Uterus (tissue), 2 donors: ENCODE measurements around the gene WSCD1.

Source experiments
- POLR2A ChIP-seq, 2 donors: fragments of 450-650 bp; IDR thresholded peaks; one replicate each; pipeline ENCODE4 v1.6.1; 2016; ENCODE audit warnings: antibody characterized with exemption in 2 of 2, mild to moderate bottlenecking in 1 of 2, moderate library complexity in 1 of 2
- TF ChIP-seq, protein P1 (sequence below), 4 experiments: fragments of 200-600 bp in 2 of 4; fragments of 450-650 bp in 2 of 4; sonication (generic) in 2 of 4; IDR thresholded peaks; one replicate each; pipeline ENCODE4 v1.5.1; 2016 to 2019; ENCODE audit warnings: antibody characterized with exemption in 4 of 4, mild to moderate bottlenecking in 2 of 4, moderate library complexity in 1 of 4

DNA sequence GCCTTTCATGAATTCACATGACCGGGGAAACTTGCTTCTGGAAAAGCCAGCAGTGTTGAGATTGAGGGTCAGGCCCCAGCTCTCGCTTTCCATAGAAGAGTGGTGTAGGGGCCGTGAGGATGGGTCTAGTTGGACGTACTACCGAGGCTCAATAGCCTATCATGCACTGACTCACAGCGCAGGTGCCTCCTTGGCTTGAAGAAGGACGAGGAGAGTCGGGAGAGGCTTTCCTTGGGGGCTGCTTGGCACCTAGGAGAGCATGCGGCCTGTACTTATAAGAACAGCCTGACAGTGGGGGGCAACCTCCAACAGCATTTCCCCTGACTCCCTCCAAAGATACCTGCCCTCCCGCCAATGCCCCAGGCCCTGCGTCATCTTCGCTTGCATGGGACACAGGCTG, 37.6 kb downstream of the WSCD1 start:
- no peak for TF ChIP-seq POLR2A (IDR thresholded peaks at IDR 0.05)
- TF ChIP-seq, protein P1, sequence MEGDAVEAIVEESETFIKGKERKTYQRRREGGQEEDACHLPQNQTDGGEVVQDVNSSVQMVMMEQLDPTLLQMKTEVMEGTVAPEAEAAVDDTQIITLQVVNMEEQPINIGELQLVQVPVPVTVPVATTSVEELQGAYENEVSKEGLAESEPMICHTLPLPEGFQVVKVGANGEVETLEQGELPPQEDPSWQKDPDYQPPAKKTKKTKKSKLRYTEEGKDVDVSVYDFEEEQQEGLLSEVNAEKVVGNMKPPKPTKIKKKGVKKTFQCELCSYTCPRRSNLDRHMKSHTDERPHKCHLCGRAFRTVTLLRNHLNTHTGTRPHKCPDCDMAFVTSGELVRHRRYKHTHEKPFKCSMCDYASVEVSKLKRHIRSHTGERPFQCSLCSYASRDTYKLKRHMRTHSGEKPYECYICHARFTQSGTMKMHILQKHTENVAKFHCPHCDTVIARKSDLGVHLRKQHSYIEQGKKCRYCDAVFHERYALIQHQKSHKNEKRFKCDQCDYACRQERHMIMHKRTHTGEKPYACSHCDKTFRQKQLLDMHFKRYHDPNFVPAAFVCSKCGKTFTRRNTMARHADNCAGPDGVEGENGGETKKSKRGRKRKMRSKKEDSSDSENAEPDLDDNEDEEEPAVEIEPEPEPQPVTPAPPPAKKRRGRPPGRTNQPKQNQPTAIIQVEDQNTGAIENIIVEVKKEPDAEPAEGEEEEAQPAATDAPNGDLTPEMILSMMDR (IDR thresholded peaks at IDR 0.05) = no peak
